LNCaP clone FGC (cell line): Measurements from ENCODE around the gene BAG3.
"Not testable (repeated sequence)": the region's sequence is repeated elsewhere in the genome, so short reads cannot be mapped to it uniquely, and the experiment has no call there.

Source experiments
- DNase-seq: peaks from one replicate; pipeline ENCODE4 v3.0.0-alpha.2; 2011; ENCODE audit warnings: low read depth
- H3K4me3 ChIP-seq: 2 replicates; pipeline ENCODE4 v1.5.1; 2011; ENCODE audit warnings: mild to moderate bottlenecking, low read depth, low read length, control low read depth
- TF ChIP-seq, protein P1 (sequence below): IDR thresholded peaks from 2 replicates; pipeline ENCODE4 v1.5.1; 2012; ENCODE audit warnings: mild to moderate bottlenecking; ENCODE audit not compliant: control insufficient read depth, insufficient read depth; ENCODE audit errors: extremely low read depth

The BAG3 gene

DNA sequence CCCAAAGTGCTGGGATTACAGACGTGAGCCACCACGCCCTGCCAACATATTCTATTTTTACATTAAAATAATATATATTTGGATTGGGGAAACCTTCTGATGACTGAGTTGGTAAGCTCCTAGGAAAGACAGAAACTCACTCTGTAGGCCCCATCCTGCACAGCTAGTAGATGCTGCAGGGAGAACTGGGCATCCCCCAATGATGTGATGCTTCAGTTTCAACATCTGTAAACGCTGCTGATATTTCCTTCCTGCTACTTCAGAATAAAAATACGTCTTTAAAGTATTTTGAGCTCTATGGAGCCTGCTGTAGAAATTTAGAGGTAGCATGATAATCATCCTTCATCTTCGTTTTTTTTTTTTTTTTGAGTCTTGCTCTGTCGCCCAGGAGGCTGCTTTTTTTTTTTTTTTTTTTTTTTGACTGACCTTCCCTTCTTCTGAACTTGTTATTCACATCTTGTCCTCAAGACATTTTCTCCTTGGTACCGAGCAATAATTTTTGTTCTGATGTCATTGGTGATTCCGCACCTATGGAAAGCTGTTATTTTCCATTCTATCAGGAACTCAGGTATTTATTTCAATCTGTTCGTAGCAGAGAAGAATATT is 52.8 kb downstream of the BAG3 start:
- TF ChIP-seq, protein P1, sequence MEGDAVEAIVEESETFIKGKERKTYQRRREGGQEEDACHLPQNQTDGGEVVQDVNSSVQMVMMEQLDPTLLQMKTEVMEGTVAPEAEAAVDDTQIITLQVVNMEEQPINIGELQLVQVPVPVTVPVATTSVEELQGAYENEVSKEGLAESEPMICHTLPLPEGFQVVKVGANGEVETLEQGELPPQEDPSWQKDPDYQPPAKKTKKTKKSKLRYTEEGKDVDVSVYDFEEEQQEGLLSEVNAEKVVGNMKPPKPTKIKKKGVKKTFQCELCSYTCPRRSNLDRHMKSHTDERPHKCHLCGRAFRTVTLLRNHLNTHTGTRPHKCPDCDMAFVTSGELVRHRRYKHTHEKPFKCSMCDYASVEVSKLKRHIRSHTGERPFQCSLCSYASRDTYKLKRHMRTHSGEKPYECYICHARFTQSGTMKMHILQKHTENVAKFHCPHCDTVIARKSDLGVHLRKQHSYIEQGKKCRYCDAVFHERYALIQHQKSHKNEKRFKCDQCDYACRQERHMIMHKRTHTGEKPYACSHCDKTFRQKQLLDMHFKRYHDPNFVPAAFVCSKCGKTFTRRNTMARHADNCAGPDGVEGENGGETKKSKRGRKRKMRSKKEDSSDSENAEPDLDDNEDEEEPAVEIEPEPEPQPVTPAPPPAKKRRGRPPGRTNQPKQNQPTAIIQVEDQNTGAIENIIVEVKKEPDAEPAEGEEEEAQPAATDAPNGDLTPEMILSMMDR, result no peak
- DNase-seq, result no peak
- H3K4me3 ChIP-seq, result no peak overlapping the region

DNA sequence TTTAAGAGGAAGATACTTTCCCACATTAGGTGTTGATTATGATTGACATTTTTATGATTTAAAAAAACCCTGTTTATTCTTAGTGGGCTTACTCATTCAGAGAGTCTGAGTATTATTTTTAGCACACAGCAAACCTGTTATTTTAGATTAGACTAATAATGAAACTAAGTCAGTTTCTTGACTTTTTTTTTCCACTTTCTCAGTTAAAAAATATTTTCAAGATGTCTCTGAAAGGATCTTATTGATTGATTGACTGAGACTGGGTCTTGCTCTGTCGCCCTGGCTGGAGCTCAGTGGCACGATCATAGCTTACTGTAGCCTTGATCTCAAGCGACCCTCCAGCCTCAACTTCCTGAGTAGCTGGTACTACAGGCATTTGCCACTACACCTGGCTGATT is 54.3 kb downstream of the BAG3 start:
- H3K4me3 ChIP-seq, result no peak overlapping the region
- DNase-seq, result no peak

DNA sequence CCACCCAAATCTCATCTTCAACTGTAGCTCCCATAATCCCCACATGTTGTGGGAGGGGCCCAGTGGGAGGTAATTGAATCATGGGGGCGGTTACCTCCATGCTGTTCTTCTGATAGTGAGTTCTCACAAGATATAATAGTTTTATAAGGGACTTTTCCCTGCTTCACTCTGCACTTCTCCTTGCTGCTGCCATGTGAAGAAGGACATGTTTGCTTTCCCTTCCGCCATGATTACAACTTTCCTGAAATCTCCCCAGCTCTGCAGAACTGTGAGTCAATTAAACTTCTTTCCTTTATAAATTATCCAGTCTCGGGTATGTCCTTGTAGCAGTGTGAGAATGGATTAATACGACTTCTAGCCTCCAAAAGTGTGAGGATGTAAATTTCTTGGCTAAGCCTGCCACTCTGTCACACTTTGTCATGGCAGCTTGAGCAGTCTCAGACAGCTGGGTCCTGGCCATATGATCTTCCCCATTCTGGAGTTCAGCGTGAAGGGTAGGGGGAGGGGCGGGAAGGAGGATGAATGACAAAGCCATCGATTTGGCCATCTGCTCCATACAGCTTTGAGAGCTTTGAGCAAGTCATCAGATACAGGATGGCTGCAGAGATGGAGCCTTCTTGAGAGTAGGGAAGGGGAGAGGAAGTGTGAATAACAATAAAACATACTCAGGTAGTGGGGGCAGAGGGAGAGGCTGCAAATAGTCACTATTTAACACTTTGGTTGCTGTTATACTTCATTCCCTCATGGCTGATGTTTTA is 55.5 kb downstream of the BAG3 start:
- H3K4me3 ChIP-seq, result no peak overlapping the region
- TF ChIP-seq, protein P1, result no peak
- no peak for DNase-seq

More for the DNA sequence above, 54.3 kb downstream of the BAG3 start:
- TF ChIP-seq, protein P1, result no peak

DNA sequence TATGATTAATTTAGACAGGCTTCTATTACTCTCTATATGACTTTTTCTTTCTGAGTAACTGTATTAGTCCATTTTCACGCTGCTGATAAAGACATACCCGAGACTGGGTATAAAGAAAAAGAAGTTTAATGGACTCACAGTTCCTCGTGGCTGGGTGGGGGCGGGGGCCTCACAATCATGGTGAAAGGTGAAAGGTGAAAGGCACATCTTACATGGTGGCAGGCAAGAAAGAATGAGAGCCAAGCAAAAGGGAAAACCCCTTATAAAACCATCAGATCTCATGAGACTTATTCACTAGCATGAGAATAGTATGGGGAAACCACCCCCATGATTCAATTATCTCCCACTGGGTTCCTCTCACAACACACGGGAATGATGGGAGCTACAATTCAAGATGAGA is 56.2 kb downstream of the BAG3 start:
- DNase-seq, H3K4me3 ChIP-seq: not testable (repeated sequence)

DNA sequence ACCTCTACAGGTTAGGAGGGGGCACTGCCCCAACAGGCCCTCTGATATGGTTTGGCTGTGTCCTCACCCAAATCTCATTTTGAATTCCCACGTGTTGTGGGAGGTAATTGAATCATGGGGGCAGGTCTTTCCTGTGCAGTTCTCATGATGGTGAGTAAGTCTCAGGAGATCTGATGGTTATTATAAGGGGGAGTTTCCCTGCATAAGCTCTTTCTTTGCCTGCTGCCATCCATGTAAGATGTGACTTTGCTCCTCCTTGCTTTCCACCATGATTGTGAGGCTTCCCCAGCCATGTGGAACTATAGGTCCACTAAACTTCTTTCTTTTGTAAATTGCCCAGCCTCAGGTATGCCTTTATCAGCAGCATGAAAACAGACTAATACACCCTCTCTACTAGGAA is 59.8 kb downstream of the BAG3 start:
- not testable (repeated sequence) for DNase-seq, H3K4me3 ChIP-seq

DNA sequence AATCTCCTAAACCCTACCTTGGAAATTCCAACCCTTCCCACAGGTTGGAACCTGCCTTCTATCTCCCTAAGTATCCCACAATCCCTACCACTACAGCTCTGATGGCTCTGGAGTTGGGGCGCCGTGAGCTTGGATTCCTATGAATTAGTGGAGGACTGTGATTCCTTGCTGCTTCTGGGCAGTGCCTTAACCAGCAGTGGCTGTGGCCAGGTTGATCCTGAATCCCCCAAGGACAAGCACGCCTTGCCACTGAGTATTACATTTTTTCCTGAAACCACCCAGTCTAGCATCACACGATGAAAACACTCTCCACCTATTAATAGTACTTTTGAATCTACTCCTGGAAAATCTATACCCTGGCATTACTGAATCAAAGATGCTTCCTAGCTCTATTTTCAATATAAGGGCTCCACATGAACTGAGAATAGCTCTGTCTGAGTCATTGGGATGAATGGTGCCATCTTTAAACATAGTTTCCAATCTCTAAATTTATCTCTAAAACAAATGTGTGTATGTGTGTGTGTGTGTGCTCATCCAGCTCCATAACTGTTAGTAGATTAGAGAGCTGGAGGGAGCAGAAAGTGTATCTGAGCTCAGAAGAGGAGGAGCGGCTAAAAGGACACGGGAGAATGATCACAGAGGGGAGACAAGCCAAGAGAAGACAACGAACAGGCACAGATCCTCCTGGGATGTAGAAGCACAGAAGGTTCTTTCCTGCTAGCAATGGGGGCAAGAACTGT is 62.7 kb downstream of the BAG3 start:
- TF ChIP-seq, protein P1, result no peak
- no peak overlapping the region for H3K4me3 ChIP-seq
- no peak for DNase-seq

DNA sequence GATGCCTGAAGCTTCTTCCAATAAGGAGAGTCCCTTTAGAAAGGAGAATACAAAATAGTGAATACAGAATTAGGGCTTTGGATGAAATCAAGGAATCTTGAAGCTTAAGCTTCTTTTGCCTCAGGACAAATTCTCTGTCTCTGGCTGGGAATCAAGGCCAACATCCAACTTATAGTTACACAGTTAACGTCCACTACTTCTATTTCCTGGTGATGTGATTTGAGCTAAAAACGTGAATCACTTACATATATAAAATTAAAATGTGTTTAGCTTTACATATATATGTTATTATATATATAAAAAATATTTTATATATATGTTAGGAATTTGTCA is 63.3 kb downstream of the BAG3 start:
- no peak for DNase-seq
- H3K4me3 ChIP-seq, result no peak overlapping the region
- TF ChIP-seq, protein P1, result no peak
